CD4-positive, alpha-beta T cell treated with Interleukin-21 for 1 hour (primary cell): ENCODE results near the gene NEK7.
A peak's percentile ranks its signal among the peaks of the same experiment; 100 is the strongest.

Experiments
- DNase-seq: peaks from one replicate; pipeline ENCODE4 v3.0.0-alpha.2; 2020

Gene NEK7

DNA sequence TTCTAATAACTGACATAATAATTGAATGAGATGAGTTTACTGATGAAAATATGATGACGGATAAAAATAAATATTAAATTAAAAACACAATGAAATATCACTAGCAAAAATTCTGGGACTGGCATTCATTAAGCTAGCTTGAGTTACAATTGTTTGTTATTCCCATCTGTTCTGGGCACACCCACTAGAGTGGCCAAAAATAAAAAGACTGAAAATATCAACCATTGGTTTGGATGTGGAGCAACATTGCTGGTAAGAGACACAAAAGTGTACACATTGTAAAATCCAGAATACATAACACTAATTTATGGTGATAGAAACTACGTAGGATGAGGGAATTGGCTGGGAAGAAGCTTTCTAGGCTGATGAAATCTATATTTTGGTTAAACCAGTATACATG lies 9.6 kb upstream of the NEK7 start:
- no peak for DNase-seq

DNA sequence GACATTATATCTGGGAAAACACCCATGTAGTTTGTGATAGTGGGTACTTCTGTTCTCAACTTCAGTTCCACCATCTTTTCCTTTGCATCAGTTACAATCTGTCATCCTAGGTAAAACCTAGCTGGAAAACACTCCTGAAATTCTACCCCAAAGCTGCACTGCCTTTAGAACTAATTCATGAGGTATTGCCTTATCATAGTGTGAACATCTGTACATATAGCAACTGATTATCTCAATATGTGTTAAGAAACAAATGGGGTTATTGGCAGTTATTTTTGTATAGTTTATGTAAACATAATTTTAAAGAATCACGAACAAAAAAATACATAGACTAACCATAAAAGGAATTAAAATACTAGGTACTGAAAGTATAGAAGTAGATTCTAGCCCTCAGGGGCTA lies 6.4 kb upstream of the NEK7 start:
- DNase-seq = no peak

DNA sequence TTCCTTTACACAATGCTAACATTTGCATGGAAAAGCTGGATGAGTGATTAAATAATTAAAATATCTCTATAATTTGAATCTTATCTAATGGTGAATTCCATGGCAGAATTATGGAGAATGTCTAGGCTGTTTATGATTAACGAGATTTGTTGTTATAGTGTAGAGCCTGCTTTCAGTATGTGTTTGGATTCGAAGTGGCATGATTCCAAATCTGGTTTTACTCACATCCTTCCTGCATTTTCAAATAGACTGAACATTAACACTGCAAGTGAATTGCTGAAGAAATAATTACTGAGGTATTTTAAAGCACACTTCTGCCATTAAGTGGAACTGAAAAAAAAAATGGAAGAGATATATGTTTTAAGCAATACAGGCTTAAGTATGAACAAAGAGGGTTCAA lies 5.1 kb upstream of the NEK7 start:
- DNase-seq = no peak

DNA sequence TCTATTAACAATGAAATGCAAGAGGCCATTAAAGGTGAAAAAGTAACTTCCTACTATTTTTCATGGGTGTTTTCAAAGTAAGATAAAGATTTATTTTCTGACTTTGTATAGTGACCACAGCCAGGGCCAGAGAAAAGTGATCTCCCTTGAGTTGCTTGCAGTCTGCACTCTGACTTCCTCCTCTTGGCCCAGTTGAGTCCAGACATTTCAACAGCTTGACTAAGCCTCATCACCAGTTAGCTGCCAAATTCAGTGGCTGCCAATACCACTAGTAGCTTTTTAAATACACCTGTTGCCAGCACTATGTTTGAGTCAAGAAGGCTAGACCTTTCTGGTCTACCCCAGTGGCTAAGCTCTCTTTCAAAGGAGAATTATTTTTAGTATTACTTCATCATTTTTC lies 3.7 kb upstream of the NEK7 start:
- DNase-seq = no peak

DNA sequence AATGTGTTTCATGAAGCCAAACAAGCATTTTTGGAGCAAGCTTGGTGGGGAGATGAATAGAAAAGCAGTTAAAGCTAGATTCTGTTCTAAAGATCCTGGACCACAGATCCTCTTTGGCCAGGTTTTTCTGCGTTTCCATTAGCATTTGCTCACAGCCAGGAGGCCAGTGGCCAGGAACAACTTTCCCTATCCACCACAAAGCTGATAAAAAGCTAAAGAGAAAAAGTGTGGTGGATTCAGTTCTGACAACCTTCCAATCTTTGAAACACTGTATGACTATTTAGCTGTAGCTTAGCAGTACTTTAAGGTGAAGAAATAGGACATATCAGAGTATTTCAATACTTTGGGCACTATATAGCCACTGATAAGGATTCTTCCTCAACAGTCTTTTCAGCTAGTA lies 3.0 kb upstream of the NEK7 start:
- DNase-seq = no peak

DNA sequence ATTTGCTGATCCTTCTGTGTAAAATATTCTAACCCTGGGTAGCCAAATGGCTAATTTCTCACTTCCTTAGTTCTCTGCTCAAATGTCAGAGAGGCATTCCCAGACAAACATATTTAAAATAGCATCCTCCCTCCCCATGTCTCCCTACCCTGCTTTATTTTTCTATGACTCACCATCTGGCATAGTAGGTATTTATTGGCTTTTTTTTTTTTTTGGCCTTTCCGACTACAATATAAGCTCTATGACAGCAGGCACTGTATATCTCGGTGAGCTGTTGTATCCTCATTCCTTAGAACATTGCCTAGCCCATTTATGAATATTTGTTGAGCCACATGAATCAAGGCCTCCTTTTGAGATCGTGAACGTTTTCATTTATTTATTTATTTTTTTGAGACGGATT lies 1.5 kb upstream of the NEK7 start:
- DNase-seq = no peak

DNA sequence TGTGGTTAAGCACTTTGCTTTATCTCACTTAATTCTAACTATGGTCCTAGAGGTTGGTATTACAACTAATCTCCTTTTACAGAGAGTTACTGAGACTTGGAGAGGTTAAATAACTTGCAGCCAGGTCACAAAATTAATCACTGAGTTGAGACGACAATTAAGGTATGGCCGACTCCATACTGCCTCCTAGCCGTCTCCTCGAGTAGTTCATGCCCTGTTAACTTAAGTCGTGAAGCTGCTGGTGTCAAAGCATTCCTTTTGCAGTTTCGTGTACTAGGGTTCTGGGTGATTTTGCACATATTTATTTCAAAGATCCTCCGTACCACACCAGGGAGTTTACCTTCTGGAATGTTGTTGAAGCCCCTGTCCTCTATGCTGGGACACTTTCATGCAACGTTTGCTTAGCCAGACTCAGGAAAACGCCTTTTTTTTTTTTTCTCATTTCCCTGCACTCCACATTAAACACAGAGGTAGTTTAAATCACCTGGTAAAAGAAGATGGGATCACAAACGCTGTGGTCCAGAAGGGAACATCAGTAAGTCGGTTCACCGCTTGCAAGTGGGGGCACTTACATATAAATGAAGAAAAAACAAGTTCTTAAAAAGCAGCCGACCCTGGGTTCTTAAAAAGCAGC lies 570 bp upstream of the NEK7 start:
- DNase-seq = peak; percentile 82

DNA sequence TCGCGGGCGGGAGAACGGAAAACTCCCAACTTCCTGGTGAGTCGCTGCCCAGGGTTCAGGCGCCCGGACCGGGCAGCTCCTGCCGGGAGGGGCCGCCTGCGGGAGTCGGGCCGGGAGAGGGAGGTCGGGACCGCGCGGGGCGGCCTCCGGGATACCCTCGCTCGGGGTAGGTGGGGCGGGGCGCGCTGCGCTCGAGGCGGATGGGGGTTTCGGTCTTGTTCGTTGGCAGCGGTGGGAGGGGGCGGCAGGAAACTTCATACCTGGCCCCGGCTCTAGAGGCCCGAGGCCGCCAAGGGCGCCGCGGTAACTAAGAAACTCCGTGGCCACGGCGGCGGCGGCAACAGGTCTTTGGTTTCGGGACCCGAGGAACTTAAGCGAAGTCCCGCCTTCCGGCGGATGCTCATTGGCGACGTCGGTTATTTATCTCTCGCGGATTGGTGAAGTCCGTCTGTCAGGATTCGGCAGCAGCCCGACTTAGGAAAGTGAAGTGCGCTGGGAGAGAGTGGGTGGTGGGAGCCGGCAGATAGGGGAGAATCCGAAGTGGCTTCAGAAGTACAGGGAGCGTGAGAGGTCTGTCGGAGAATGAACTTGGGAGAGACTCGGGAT lies 546 bp downstream of the NEK7 start:
- DNase-seq = peak; percentile 86

DNA sequence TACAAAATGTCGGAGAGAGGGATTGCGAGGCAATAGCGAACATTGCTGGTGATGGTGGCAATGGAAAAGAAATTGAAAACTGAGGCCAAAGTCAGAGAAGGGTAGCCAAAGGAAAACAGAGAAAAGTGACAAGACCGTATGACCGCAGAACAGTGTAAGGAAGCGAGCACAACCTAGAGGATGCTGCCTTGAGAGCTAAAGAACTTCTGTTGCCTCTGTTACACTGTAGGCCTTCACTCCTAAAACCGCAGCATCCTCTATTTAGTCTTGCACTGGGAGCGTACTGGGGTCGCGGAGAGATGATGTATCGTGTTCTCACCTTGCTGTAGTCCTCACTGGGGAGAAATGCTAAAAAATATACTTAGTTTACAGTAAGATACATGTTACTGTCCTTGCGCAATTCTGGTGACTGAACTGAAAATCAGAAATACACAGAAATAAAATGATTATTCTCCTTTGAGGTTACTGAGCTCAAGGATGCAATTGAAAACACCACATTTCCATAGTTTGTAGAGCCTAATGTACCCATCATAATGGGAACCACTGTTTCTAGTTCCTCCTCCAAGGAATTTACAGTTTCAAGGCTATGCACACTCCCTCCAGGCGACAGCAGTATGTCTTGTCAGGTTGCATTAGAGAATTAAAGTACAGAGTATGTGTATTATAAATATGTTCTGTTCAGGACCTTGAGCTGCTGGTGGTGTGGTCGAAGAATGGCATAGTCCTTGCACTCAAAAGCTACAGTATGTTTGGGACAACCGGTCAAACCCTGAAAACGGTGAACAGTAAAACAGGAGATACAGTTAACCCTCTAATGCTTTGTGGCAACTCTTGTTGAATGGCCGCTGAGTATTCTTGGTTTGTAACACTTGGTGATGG lies 1.3 kb downstream of the NEK7 start:
- DNase-seq = peak; percentile 45

DNA sequence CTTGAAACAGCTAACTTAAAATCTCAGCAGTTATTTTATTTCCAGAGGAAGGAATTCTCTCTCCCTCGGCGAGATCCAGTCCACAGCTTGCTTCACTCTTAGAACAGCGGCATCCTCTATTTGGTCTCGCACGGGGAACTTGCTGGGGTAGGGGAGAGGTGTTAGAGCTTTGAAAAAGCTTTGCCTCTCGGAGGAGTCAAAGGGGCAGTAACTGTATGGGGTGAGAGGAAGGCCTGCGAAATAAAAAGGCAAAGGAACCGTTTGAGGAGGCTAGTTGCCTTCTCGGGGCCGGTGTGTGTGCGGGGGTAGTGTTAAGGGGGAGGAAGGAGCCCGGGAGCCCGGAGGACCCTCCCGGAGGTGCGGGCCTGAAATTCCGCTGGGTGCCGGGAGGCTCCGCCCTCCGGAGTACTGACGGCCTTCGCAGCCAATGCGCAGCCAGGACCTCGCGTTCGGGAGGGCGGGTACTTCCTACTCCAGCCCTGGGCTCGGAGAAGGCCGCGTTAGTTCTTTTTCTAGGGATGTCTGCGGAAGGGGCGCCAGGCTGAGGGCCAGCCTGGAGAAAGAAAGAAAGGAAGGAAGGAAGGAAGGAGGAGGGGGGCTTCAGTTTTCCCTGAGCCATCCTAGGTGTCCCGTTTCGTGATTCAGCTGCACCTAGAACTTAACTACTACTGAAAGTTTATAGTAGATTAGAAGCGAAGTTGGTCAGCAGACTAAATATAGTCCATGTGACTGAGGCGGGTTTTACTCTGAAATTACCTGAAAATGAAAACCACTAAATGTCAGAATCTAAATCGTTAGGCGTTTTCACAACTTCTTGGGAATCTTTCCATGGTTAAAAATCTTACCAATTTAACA lies 2.2 kb downstream of the NEK7 start:
- peak; percentile 84 for DNase-seq

DNA sequence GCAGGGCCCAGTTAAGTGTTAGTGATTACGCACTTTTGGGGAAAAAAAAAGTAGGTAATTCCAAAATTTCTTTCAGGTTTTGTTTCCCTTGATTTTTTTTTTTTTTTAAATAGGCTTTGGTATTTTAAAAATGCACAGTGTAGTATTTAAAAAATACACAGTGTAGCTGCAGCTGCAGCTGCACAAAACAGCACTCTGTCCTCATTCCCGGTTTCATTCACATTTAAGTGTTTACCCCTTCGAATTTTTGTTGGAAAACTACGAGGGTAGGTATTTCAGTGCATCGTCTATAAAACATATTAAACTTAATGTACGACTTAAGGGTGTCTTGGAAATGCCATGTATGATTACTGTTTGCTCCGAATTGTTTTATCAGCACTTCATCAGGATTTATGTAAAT lies 3.4 kb downstream of the NEK7 start:
- no peak for DNase-seq

DNA sequence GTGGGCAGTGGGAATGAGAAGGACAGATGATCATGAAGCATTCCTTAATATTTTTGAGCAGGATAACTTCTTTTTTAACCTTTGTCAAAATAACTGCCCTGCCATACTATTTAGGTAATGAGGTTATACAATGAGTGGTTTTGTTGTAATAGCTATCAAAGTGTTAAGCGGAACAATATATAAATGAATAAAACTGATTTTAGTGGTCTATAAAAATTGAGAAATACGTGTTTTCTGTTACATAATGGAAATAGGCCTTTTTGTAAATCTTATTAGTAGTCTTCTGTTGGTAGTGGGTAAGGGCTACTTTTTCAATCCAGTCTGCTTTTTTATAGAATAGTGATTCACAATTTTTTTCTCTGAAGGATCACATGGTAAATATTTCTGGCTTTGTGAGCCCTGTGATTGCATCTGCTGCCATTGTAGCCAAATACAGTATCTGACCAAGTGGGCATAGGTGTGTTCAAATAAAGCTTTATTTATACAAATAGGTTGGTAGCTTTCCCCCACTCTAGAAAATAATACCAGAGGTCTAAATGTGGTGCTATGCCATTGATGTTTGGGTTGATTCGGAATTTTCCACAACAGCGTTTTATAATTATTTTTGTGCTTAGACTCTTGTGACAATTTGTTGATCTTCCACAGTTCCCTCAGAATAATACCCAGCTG lies 4.3 kb downstream of the NEK7 start:
- DNase-seq = no peak

DNA sequence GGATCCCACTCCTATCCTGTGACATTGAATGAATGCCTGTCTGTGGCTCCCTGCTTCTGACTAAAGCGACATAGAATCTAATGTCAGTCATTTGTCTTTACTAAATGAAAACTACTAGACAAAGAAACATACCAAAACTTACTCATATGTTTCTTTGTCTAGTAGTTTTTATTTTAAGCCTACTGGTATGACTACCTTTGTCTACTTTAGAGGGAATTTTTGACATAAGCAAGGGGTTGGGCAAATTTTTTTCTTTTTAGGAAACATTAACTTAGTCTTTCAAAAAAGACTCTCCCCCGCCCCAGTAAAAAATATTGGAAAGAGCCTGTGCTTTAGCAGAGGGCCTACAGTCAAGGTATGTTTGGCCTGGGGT lies 4.9 kb downstream of the NEK7 start:
- no peak for DNase-seq

DNA sequence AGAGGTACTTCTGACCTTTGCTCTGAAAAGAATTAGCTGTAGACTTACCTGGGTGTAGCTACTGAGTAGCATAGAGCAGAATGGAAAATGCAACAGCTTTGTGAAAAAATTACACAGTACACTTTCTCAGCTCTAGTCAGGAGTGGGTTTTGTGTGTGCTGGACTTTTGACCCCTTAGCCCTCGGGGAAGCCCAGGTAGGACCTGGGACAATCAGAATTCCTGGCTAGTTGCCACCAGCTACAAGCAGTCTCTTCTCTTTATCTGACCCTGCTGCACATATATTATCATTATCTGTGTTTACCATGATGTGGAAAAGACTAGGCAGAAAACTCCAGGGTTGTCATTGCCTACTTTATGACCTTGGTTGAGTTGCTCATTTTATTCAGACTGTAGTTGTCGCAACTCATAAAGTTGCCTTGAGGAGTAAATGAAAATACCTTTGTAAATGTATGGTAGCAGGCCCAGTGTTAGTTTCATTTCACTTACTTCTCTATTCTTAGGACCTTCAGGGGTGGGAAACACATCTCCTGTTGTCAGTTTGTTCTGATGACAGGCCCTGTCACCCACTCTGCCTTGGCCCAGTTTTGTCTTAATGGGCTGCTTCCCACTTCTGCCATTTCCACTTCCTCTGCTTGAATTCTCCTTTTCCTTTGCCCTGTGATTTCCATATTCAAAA lies 5.4 kb downstream of the NEK7 start:
- DNase-seq = no peak

DNA sequence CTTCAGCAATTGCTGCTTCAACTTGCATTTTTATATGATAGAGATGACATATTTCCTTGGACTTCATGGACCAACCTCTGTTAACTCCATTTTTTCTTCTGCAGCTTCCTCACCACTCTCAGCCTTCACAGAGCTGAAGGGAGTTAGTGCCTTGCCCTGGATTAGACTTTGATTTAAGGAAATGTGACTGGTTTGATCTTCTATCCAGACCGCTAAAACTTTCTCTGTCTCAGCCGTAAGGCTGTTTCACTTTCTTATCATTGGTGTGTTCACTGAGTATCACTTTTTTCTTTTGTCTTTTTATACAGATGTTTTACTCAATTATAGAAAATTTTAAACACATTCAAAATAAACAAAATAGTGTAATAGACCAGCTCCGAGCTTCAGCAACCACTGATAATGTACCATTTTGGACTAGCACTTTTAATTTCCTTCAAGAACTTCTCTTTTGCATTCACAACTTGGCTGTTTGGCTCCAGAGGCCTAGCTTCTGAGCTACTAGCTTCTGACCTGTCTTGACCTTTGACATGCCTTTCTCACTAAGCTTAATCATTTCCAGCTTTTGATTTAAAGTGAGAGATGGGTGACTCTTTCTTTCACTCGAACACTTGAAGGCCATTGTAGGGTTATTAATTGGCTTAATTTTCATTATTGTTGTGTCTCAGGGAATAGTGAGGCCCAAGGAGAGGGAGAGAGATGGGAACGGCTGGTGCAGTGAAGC lies 9.3 kb downstream of the NEK7 start:
- peak; percentile 65 for DNase-seq

DNA sequence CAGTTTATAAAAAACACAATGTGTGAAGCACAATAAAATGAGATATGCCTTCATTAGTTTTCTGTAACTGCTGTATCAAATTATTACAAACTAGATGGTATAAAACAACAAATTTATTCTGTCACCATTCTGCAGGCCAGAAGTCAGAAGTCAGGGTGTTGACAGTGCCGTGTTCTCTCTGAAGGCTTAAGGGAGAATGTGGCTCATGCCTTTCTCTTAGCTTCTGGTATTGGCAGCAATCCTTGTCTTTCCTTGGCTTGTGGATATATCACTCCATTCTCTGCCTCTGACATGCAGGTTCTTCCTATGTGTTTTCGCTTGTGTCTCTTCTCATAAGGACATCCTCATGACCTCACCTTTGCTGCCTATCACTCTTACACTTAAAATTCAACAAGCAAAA lies 10.1 kb downstream of the NEK7 start:
- no peak for DNase-seq

DNA sequence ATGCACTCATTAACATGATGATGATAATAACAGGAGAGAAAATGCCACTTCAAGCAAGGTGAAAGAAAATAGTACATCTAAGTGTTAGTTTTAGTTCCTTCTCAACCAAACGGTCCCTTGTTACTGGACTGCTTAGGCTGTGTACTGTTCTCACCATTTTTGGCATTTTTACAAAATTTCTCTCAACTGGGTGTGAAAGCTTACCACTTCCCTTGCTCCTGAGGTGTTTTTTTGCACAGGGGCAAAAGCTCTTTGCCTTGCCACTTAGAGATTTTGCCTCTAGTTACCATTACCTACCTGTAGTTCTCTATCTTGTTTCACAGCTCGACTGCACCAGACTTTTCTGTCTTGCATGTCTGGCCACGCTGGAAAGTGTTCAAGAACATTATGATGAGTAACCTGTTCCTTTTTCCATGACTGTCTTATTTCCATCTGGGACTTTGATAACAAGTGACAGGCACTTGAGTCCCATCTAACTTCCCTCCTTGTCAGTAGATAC lies 10.7 kb downstream of the NEK7 start:
- DNase-seq = peak; percentile 70

DNA sequence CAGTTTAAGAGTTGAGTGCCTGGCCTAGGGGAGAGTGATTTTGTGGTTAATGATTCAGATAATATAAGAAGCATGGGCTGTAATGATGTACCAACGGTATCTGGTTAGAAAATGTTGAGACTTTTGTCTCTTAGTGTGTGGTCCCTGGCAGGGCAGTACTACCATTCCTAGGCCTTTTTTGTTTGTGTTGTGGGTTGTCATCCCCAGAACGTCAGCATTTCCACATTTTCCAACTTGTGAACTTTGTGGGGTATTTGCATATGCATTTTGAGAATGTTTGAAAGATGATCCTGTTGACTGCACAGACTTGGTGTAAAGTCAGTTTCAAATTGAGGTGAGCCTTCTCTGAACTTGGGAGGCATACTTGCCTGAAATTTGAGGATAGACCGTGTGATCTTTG lies 11.4 kb downstream of the NEK7 start:
- no peak for DNase-seq

DNA sequence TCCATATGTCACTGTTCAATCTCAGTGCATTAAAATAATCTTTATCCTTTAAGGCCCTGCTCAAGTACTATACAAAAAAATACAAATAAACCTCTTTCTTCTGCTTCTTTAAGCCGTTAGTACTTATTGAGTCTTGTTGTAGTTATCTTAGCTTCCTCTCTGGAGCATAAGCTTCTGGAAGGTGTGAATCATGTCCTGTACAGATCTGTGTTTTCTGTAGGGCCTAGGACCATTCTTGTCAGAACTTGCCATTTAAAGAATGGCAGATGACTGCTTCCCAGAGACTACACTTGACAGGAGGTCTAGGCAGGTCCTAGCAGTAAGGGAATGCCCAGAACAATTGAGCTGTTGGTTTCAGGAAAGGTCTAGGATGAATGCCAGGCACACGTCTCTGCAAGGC lies 12.9 kb downstream of the NEK7 start:
- DNase-seq = no peak

DNA sequence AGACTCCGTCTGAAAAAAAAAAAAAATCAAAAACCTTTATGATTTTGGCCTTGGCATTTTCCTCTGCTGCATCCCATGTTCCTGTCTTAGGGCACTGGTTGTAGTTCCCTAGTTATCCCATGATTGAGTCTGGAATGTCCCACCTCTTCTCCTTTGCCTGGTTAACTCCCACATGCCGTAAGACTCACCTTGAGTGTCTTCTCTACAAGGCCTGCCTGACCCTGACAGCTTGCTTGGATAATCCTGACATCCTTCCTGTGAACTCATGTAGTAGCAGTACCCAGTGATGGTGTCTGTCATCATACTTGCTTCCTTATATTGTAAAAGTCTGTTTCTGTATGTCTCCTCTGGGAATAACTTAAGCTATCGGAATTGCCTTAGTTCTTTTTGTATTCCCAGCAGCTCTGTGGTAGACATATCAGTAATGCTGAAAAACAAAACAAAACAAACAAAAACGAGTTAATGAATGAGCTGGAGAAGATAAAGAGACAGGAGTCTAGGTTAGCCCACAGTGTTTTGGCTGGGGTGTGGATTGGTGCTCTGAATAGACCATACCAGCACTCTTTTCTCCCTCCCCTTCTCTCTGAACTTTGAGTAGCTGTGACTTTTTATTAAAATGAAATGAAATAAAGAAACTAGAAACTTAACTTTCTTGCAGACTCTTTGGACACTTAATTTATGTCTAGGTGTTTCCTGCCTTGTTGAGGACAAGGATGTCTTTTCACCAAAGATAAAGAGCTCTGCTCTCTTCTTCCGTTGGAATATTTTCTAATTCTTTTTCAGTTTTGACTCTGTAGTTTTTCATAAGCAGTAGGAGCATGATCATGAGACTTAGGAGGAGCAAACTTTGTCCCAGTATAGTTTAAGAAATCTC lies 15.1 kb downstream of the NEK7 start:
- DNase-seq = no peak
